ENCODE results near the gene MAPK6. TPM values are rescaled to one million over a fixed set of nuclear protein-coding genes. Genes with fewer than 3 reads are reported as not detected.
"Not testable (repeated sequence)": the region's sequence is repeated elsewhere in the genome, so short reads cannot be mapped to it uniquely, and the experiment has no call there.

The MAPK6 gene
- total RNA-seq, 1 donor from 2014 or later, result 23.5 TPM

DNA sequence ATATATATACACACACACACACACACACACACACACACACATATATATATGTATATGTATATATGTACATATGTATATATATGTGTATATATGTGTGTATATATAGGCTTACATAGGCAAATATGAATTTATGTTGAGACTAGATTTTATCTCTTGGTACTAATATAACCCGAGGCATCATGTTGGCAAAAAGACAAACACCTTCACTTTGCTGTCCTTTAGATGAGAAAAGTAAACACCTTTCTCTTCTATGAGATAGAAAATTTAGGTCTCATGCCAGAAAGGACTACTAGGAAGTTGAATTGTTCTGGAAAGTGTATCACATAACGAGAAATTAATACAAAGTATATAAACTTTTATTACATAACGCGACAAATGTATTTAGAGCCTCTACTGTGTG is 27.9 kb upstream of the MAPK6 start:
- Histone ChIP-seq H3K27ac (ENCODE audit: low read depth, low read length) (no peak overlapping the region), H3K27me3 (ENCODE audit: control insufficient read depth in 3 of 3, insufficient read depth in 3 of 3, low read length in 3 of 3) (no peaks in the 10 kb centered on the region), H3K4me1 (ENCODE audit: control insufficient read depth in 3 of 3, insufficient read depth in 3 of 3, low read length in 3 of 3) (peaks cover 0 to 2% (median 0%) of the 10 kb centered on the region in 3 donors), H3K4me3 (ENCODE audit: low read length in 3 of 3) (no peak overlapping the region), H3K36me3 (ENCODE audit: control insufficient read depth in 3 of 3, insufficient read depth in 3 of 3, low read length in 3 of 3) (no peaks in the 10 kb centered on the region), H3K9me3 (ENCODE audit: control insufficient read depth in 3 of 3, low read length in 3 of 3) (no peaks in the 10 kb centered on the region), H3K9ac (ENCODE audit: low read depth in 1 of 3, low read length in 3 of 3) (no peak overlapping the region)

DNA sequence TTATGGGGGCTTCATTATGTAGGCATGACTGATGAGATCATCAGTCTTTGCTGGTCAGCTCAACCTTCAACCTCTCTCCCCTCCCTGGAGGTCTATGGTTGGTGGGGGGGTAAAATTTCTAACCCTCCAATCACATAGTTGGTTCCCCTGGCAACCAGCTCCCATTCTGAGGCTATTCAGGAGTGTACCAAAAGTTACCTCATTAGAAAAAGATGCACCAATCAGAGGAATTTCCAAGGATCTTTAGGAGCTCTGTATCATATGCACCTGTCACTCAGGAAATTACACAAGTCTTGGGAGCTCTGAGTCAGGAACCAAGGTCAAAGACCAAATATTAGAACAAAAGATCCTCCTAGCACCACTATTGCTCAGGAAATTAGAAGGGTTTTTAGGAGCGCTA is 26.1 kb upstream of the MAPK6 start:
- Histone ChIP-seq H3K27me3 (ENCODE audit: control insufficient read depth in 3 of 3, insufficient read depth in 3 of 3, low read length in 3 of 3) (no peaks in the 10 kb centered on the region), H3K27ac (ENCODE audit: low read depth, low read length) (no peak overlapping the region), H3K4me3 (ENCODE audit: low read length in 3 of 3) (no peak overlapping the region), H3K9ac (ENCODE audit: low read depth in 1 of 3, low read length in 3 of 3) (no peak overlapping the region), H3K9me3 (ENCODE audit: control insufficient read depth in 3 of 3, low read length in 3 of 3) (no peaks in the 10 kb centered on the region), H3K4me1 (ENCODE audit: control insufficient read depth in 3 of 3, insufficient read depth in 3 of 3, low read length in 3 of 3) (peaks cover 0 to 2% (median 0%) of the 10 kb centered on the region in 3 donors), H3K36me3 (ENCODE audit: control insufficient read depth in 3 of 3, insufficient read depth in 3 of 3, low read length in 3 of 3) (no peaks in the 10 kb centered on the region)

DNA sequence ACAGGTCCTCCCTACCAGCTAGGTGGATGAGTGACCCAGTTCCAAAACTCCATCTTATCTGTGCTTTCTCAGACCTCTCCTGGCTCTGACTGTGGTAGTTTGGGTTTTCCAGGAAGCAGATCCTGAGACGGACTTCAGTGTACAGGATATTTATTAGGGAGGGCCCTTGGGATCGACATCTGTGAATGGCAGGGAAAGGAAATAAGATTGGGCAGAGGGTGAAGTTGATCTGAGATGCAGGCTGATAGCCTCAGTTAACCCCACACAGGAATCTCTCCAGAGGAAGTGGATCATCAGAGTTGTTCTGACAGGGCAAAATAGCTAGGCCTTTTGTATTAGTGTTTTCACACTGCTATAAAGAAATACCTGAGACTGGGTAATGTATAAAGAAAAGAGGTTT is 16.7 kb upstream of the MAPK6 start:
- Histone ChIP-seq H3K27ac (ENCODE audit: low read depth, low read length) (no peak overlapping the region), H3K4me3 (ENCODE audit: low read length in 3 of 3) (no peak overlapping the region), H3K27me3 (ENCODE audit: control insufficient read depth in 3 of 3, insufficient read depth in 3 of 3, low read length in 3 of 3) (no peaks in the 10 kb centered on the region), H3K36me3 (ENCODE audit: control insufficient read depth in 3 of 3, insufficient read depth in 3 of 3, low read length in 3 of 3) (no peaks in the 10 kb centered on the region), H3K9me3 (ENCODE audit: control insufficient read depth in 3 of 3, low read length in 3 of 3) (no peaks in the 10 kb centered on the region), H3K4me1 (ENCODE audit: control insufficient read depth in 3 of 3, insufficient read depth in 3 of 3, low read length in 3 of 3) (peaks cover 0 to 8% (median 3%) of the 10 kb centered on the region in 3 donors), H3K9ac (ENCODE audit: low read depth in 1 of 3, low read length in 3 of 3) (no peak overlapping the region)

DNA sequence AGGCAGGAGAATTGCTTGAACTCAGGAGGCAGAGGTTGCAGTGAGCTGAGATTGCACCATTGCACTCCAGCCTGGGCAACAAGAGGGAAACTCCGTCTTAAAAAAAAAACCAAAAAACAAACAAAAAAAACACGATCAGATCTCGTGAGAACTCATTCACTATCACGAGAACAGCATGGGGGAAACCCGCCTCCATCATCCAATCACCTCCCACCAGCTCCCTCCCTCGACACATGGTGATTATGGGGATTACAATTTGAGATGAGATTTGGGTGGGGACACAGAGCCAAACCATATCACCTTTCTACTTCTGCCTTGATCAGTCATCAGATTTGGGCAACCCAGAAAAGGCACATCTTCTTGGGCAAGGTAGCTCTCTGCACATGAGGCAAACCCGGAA is 15.9 kb upstream of the MAPK6 start:
- H3K27ac ChIP-seq (ENCODE audit: low read depth, low read length); H3K4me3 ChIP-seq (ENCODE audit: low read length in 3 of 3); H3K4me1 ChIP-seq (ENCODE audit: control insufficient read depth in 3 of 3, insufficient read depth in 3 of 3, low read length in 3 of 3): not testable (repeated sequence)

DNA sequence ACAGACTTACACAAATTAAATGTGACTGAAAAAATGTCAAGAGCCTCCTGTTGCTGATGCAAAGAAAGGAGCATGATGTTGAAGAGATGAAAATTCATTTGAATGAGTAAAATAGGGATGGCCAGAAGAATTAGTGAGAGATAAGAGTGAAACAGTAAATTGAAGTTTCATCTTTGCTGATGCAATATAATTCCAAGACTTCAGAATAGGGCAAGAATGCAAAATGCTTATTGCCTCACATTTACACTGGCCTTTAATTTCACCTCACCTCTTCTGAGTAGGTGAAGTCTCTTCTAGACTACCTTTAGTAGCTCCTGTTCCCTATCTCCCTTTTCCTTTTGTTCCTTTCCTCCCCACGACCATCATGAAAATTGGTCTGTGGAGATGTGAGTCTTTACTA is 15.3 kb upstream of the MAPK6 start:
- H3K9ac ChIP-seq (ENCODE audit: low read depth in 1 of 3, low read length in 3 of 3), result no peak overlapping the region
- H3K36me3 ChIP-seq (ENCODE audit: control insufficient read depth in 3 of 3, insufficient read depth in 3 of 3, low read length in 3 of 3), result no peaks in the 10 kb centered on the region
- no peak overlapping the region for H3K27ac ChIP-seq (ENCODE audit: low read depth, low read length)
- no peak overlapping the region for H3K4me3 ChIP-seq (ENCODE audit: low read length in 3 of 3)
- H3K4me1 ChIP-seq (ENCODE audit: control insufficient read depth in 3 of 3, insufficient read depth in 3 of 3, low read length in 3 of 3), result peaks cover 0 to 13% (median 3%) of the 10 kb centered on the region in 3 donors
- no peaks in the 10 kb centered on the region for H3K27me3 ChIP-seq (ENCODE audit: control insufficient read depth in 3 of 3, insufficient read depth in 3 of 3, low read length in 3 of 3)
- no peaks in the 10 kb centered on the region for H3K9me3 ChIP-seq (ENCODE audit: control insufficient read depth in 3 of 3, low read length in 3 of 3)

More for the DNA sequence above, 15.9 kb upstream of the MAPK6 start:
- not testable (repeated sequence) for H3K9me3 ChIP-seq (ENCODE audit: control insufficient read depth in 3 of 3, low read length in 3 of 3); H3K9ac ChIP-seq (ENCODE audit: low read depth in 1 of 3, low read length in 3 of 3); H3K36me3 ChIP-seq (ENCODE audit: control insufficient read depth in 3 of 3, insufficient read depth in 3 of 3, low read length in 3 of 3); H3K27me3 ChIP-seq (ENCODE audit: control insufficient read depth in 3 of 3, insufficient read depth in 3 of 3, low read length in 3 of 3)

DNA sequence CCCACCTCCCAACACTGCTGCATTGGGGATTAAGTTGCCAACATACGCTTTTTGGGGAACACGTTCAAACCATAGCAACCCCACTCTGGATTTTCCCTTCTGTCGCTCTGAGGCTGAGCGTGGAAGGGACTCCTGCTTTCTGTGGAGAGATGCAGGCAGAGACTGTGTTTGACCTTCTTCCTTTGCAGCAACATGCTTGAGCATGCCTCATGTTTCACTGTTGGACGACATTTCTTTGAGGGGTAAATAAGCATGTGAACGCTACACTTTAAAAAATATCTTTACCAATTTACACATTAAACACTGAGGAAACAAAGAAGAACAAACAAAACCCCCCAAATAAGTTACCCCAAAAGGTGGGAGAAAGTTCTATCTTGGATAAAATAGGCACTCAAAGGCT is 14.2 kb upstream of the MAPK6 start:
- Histone ChIP-seq H3K27me3 (ENCODE audit: control insufficient read depth in 3 of 3, insufficient read depth in 3 of 3, low read length in 3 of 3) (no peaks in the 10 kb centered on the region), H3K9ac (ENCODE audit: low read depth in 1 of 3, low read length in 3 of 3) (no peak overlapping the region), H3K27ac (ENCODE audit: low read depth, low read length) (no peak overlapping the region), H3K4me1 (ENCODE audit: control insufficient read depth in 3 of 3, insufficient read depth in 3 of 3, low read length in 3 of 3) (peaks cover 0 to 13% (median 3%) of the 10 kb centered on the region in 3 donors), H3K4me3 (ENCODE audit: low read length in 3 of 3) (no peak overlapping the region), H3K9me3 (ENCODE audit: control insufficient read depth in 3 of 3, low read length in 3 of 3) (no peaks in the 10 kb centered on the region), H3K36me3 (ENCODE audit: control insufficient read depth in 3 of 3, insufficient read depth in 3 of 3, low read length in 3 of 3) (no peaks in the 10 kb centered on the region)

DNA sequence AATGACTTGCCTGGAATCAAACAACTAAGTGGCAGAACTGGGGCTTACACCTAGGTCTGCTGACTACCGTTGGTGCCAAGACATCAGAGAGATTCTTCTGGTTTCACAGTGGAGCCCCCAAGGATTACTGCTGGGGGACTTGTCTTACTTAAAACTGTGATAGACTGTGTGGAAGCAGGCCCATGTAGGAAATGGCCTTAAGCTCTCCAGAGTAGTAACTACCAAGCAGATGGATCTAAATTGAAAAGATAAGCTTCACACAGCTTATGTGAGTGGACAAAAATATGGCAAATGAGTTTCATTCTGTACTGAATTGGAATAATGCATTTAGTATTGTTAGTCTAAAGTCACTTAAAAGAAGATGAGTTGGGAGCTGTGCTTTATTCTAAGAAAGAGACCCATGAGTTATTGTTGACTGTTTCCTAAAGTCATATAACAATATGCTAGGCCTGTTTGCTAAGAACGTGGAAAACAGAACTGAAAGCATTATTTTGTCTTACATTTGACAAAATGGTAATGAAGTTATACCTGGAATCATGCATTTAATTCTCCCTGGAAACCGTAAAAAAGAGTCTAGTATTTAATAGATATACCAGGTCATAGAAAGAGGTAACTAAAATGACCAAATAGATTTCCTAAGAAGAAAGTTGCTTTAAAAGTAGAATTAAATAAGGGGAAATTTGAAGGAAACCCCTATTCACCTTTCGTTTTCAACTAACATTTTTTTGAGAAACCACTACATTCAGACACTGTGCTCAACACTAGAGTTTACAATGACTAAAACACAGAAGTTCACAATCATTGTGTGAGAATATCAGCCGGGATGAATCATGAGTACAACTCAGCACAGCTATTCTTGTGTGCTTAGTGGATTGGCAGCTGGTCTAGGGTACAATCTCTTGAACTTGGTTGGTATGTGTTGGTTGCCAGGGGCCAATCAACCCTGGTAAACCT is 13.0 kb upstream of the MAPK6 start:
- H3K4me3 ChIP-seq (ENCODE audit: low read length in 3 of 3), result no peak overlapping the region
- no peak overlapping the region for H3K27ac ChIP-seq (ENCODE audit: low read depth, low read length)
- peaks cover 3 to 14% (median 3%) of the 10 kb centered on the region in 3 donors for H3K4me1 ChIP-seq (ENCODE audit: control insufficient read depth in 3 of 3, insufficient read depth in 3 of 3, low read length in 3 of 3)
- H3K27me3 ChIP-seq (ENCODE audit: control insufficient read depth in 3 of 3, insufficient read depth in 3 of 3, low read length in 3 of 3), result no peaks in the 10 kb centered on the region
- no peaks in the 10 kb centered on the region for H3K9me3 ChIP-seq (ENCODE audit: control insufficient read depth in 3 of 3, low read length in 3 of 3)
- H3K36me3 ChIP-seq (ENCODE audit: control insufficient read depth in 3 of 3, insufficient read depth in 3 of 3, low read length in 3 of 3), result no peaks in the 10 kb centered on the region
- no peak overlapping the region for H3K9ac ChIP-seq (ENCODE audit: low read depth in 1 of 3, low read length in 3 of 3)

DNA sequence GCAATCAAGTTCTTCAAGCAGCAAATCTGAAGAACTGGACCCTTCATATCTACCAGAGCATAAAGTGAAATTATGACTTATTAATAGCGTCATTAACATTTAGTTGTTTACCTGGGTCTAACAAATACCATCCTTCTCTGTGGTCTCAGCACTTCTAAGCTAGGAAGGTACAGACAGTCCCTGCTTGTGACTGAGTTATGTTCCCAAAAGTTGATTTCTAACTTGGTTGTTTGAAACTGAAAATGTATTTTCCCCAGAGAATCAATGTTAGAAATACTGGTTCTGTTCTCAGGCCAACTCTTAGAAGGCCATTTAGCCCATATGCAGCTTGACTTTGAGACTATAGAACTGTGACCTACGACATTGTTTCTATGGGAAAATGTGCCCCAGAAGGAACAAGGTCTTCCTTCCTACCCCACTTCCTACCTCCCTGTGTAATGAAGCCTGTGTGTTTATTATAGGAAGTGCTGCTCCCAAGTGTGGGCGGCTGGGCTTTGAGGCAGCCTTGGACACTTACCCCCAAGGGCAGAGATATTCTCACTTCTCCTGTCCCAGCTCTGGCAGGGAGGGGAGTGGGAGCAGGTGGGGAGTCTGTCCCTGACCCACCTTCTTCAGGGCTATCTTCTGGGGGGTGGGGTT is 12.2 kb upstream of the MAPK6 start:
- no peak overlapping the region for H3K27ac ChIP-seq (ENCODE audit: low read depth, low read length)
- no peaks in the 10 kb centered on the region for H3K9me3 ChIP-seq (ENCODE audit: control insufficient read depth in 3 of 3, low read length in 3 of 3)
- H3K4me1 ChIP-seq (ENCODE audit: control insufficient read depth in 3 of 3, insufficient read depth in 3 of 3, low read length in 3 of 3), result peaks cover 3 to 16% (median 10%) of the 10 kb centered on the region in 3 donors
- H3K27me3 ChIP-seq (ENCODE audit: control insufficient read depth in 3 of 3, insufficient read depth in 3 of 3, low read length in 3 of 3), result no peaks in the 10 kb centered on the region
- no peak overlapping the region for H3K9ac ChIP-seq (ENCODE audit: low read depth in 1 of 3, low read length in 3 of 3)
- H3K4me3 ChIP-seq (ENCODE audit: low read length in 3 of 3), result no peak overlapping the region
- H3K36me3 ChIP-seq (ENCODE audit: control insufficient read depth in 3 of 3, insufficient read depth in 3 of 3, low read length in 3 of 3), result no peaks in the 10 kb centered on the region

DNA sequence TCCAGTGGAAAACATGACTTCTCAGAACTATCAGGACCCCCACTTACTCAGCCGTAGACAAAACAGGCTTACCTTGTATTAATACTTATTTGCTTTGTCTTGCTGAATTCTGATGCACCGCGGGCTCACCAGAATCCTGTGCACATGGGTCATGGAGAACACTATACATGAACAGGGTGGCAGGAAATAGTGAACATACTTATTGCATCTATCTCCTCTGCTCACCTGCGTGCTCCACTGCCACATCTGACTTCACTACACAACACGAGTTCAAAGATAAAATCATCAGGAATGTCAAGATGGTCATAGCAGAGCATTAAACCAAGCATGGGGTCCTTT is 10.7 kb upstream of the MAPK6 start:
- Histone ChIP-seq H3K27me3 (ENCODE audit: control insufficient read depth in 3 of 3, insufficient read depth in 3 of 3, low read length in 3 of 3) (no peaks in the 10 kb centered on the region), H3K9ac (ENCODE audit: low read depth in 1 of 3, low read length in 3 of 3) (no peak overlapping the region), H3K4me1 (ENCODE audit: control insufficient read depth in 3 of 3, insufficient read depth in 3 of 3, low read length in 3 of 3) (peaks cover 3 to 16% (median 14%) of the 10 kb centered on the region in 3 donors), H3K9me3 (ENCODE audit: control insufficient read depth in 3 of 3, low read length in 3 of 3) (no peaks in the 10 kb centered on the region), H3K27ac (ENCODE audit: low read depth, low read length) (no peak overlapping the region), H3K4me3 (ENCODE audit: low read length in 3 of 3) (no peak overlapping the region), H3K36me3 (ENCODE audit: control insufficient read depth in 3 of 3, insufficient read depth in 3 of 3, low read length in 3 of 3) (no peaks in the 10 kb centered on the region)

DNA sequence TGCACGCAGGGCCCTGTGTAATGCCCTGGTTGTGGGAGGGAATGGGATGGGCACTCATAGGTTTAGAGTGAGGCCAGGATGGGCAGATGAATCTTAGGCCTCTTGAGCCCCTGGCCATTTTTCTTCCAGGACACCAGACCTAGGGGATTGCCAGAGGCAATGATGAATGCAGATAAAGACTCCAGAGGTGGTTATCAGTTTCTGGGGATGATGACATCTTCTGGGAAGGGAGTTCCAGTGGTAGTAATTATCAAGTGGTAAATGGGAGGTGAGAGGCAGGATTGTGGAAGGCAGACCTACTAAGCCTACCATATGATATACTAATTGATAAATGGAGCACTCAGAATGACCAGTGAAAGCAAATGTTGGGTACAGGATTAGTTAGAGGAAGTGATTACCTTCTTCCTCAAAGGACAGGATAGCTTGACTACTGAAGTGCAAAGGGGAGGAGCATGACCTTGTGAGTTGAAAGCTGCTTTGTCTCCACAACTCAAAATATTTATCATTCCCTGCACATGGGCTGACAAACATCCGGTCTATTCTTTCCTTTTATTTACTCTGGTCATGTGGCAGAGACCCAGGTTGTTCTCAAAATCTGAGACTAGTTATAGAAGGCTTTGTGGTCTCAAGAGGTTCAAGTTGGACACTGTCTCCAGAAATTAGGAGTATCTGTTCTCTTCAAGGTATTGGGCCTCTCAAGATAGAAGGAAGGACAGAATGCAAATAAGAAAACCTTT is 10.2 kb upstream of the MAPK6 start:
- peaks cover 3 to 16% (median 14%) of the 10 kb centered on the region in 3 donors for H3K4me1 ChIP-seq (ENCODE audit: control insufficient read depth in 3 of 3, insufficient read depth in 3 of 3, low read length in 3 of 3)

More for the DNA sequence above, 10.2 kb upstream of the MAPK6 start:
- no peak overlapping the region for H3K9ac ChIP-seq (ENCODE audit: low read depth in 1 of 3, low read length in 3 of 3)
- H3K4me3 ChIP-seq (ENCODE audit: low read length in 3 of 3), result no peak overlapping the region
- no peak overlapping the region for H3K27ac ChIP-seq (ENCODE audit: low read depth, low read length)
- no peaks in the 10 kb centered on the region for H3K27me3 ChIP-seq (ENCODE audit: control insufficient read depth in 3 of 3, insufficient read depth in 3 of 3, low read length in 3 of 3)
- H3K9me3 ChIP-seq (ENCODE audit: control insufficient read depth in 3 of 3, low read length in 3 of 3), result no peaks in the 10 kb centered on the region
- no peaks in the 10 kb centered on the region for H3K36me3 ChIP-seq (ENCODE audit: control insufficient read depth in 3 of 3, insufficient read depth in 3 of 3, low read length in 3 of 3)
